BE2C (cell line): ENCODE results near the gene NEDD9.

Experiments used
- DNase-seq: peaks from one replicate; pipeline ENCODE4 v3.0.0-alpha.2; 2020
- H3K27me3 ChIP-seq: fragments of 250-450 bp; sonication (Bioruptor Pico); 2 replicates; pipeline ENCODE4 v1.5.1; 2020; ENCODE audit warnings: mild to moderate bottlenecking
- H3K36me3 ChIP-seq: fragments of 250-450 bp; sonication (Bioruptor Pico); 2 replicates; pipeline ENCODE4 v1.5.1; 2020; ENCODE audit warnings: mild to moderate bottlenecking
- H3K4me1 ChIP-seq: fragments of 250-450 bp; sonication (Bioruptor Pico); 2 replicates; pipeline ENCODE4 v1.5.1; 2020
- H3K4me3 ChIP-seq: 2 replicates; pipeline ENCODE4 v1.5.1; 2011; ENCODE audit warnings: low read depth, low read length
- H3K9me3 ChIP-seq: fragments of 250-450 bp; sonication (Bioruptor Pico); 2 replicates; pipeline ENCODE4 v1.5.1; 2020
- CTCF ChIP-seq: IDR thresholded peaks from 2 replicates; pipeline ENCODE4 v1.5.1; 2012; ENCODE audit warnings: mild to moderate bottlenecking, low read depth, low read length

NEDD9 gene

GRCh38 chr6:11276911-11277274, 44.4 kb upstream of the NEDD9 start:
- TF ChIP-seq CTCF, result no peak
- H3K4me3 ChIP-seq, result no peak overlapping the region
- no peak for DNase-seq

GRCh38 chr6:11276228-11276627, 43.8 kb upstream of the NEDD9 start:
- no peak overlapping the region for H3K4me3 ChIP-seq
- no peaks in the 10 kb centered on the region for H3K4me1 ChIP-seq
- no peak for TF ChIP-seq CTCF
- H3K36me3 ChIP-seq, result no peaks in the 10 kb centered on the region
- no peaks in the 10 kb centered on the region for H3K9me3 ChIP-seq
- DNase-seq, result no peak
- H3K27me3 ChIP-seq, result no peaks in the 10 kb centered on the region

More at GRCh38 chr6:11276911-11277274, 44.4 kb upstream of the NEDD9 start:
- no peaks in the 10 kb centered on the region for H3K4me1 ChIP-seq
- no peaks in the 10 kb centered on the region for H3K36me3 ChIP-seq
- H3K9me3 ChIP-seq, result no peaks in the 10 kb centered on the region
- H3K27me3 ChIP-seq, result no peaks in the 10 kb centered on the region

GRCh38 chr6:11275598-11275997, 43.1 kb upstream of the NEDD9 start:
- Histone ChIP-seq H3K36me3 (no peaks in the 10 kb centered on the region), H3K9me3 (no peaks in the 10 kb centered on the region), H3K4me1 (no peaks in the 10 kb centered on the region), H3K4me3 (no peak overlapping the region), H3K27me3 (no peaks in the 10 kb centered on the region)
- DNase-seq, result no peak
- no peak for TF ChIP-seq CTCF

GRCh38 chr6:11273406-11274065, 41.1 kb upstream of the NEDD9 start:
- DNase-seq, result no peak
- H3K4me1 ChIP-seq, result no peaks in the 10 kb centered on the region
- TF ChIP-seq CTCF, result no peak

GRCh38 chr6:11272491-11273192, 40.2 kb upstream of the NEDD9 start:
- Histone ChIP-seq H3K9me3 (no peaks in the 10 kb centered on the region), H3K4me3 (no peak overlapping the region), H3K27me3 (no peaks in the 10 kb centered on the region), H3K4me1 (no peaks in the 10 kb centered on the region), H3K36me3 (no peaks in the 10 kb centered on the region)
- no peak for DNase-seq
- TF ChIP-seq CTCF, result no peak

More at GRCh38 chr6:11273406-11274065, 41.1 kb upstream of the NEDD9 start:
- Histone ChIP-seq H3K9me3 (no peaks in the 10 kb centered on the region), H3K27me3 (no peaks in the 10 kb centered on the region), H3K4me3 (no peak overlapping the region), H3K36me3 (no peaks in the 10 kb centered on the region)
